B cell (primary cell): ENCODE data around the gene GGN. TPM values are rescaled to one million over a fixed set of nuclear protein-coding genes. Genes with fewer than 3 reads are reported as not detected.

ENCODE experiments used
- ATAC-seq: fragments of 200-7000 bp; cut with Tn5 transposase; one replicate; pipeline ENCODE4 v1.10.0; 2021; ENCODE audit warnings: low read depth, mild to moderate bottlenecking, moderate number of reproducible peaks, moderate library complexity
- CTCF ChIA-PET: fragments of 350-600 bp; sonication (Branson Sonifier 250); formaldehyde crosslinking; loops from one replicate; lab custom pipeline; 2021; ENCODE audit warnings: antibody characterized with exemption, inconsistent platforms; lab: Charles Lee
- POLR2A ChIA-PET: fragments of 350-600 bp; sonication (Branson Sonifier 250); formaldehyde crosslinking; loops from one replicate; lab custom pipeline; 2021; ENCODE audit warnings: antibody characterized with exemption; lab: Charles Lee
- DNase-seq: peaks from one replicate; pipeline ENCODE4 v3.0.0; 2013
- H2AFZ ChIP-seq: 2 replicates; pipeline ENCODE4 v1.6.1; 2012; ENCODE audit warnings: mild to moderate bottlenecking, low read depth, low read length; ENCODE audit not compliant: insufficient read depth, poor library complexity, severe bottlenecking
- H3K27ac ChIP-seq, 2 donors: 1 replicate in 1 of 2; 2 replicates in 1 of 2; pipeline ENCODE4 v1.5.1; 2012 to 2013; ENCODE audit warnings: low read length in 2 of 2, mild to moderate bottlenecking in 2 of 2, moderate library complexity in 1 of 2
- H3K27me3 ChIP-seq, 4 experiments: fragments of 200-600 bp in 1 of 4; sonication (generic) in 1 of 4; replicated peaks in 1 of 4; 1 replicate in 2 of 4; 2 replicates in 2 of 4; pipeline versions ENCODE4 v1.6.1 to v1.7.0; 2013 to 2016; ENCODE audit warnings: low read length in 3 of 4, mild to moderate bottlenecking in 2 of 4, mixed read lengths in 1 of 4, moderate library complexity in 1 of 4; ENCODE audit not compliant: insufficient read depth in 4 of 4, control insufficient read depth in 3 of 4; ENCODE audit errors: control extremely low read depth in 1 of 4
- H3K36me3 ChIP-seq, 2 experiments: replicated peaks in 1 of 2; 1 replicate in 1 of 2; 2 replicates in 1 of 2; pipeline versions ENCODE4 v1.6.1 to v1.7.1; 2013; ENCODE audit warnings: low read length in 1 of 2; ENCODE audit not compliant: insufficient read depth in 2 of 2, control insufficient read depth in 1 of 2; ENCODE audit errors: control extremely low read depth in 1 of 2, extremely low read depth in 1 of 2
- H3K4me1 ChIP-seq, 2 donors: fragments of 200-600 bp in 1 of 2; sonication (generic) in 1 of 2; 1 replicate in 1 of 2; 2 replicates in 1 of 2; pipeline versions ENCODE4 v1.5.1 to v1.6.1; 2013 to 2017; ENCODE audit warnings: low read length in 2 of 2; ENCODE audit not compliant: control insufficient read depth in 2 of 2, insufficient read depth in 2 of 2
- H3K4me2 ChIP-seq: replicated peaks from 2 replicates; pipeline ENCODE3; 2012; ENCODE audit warnings: mild to moderate bottlenecking, low read depth, low read length; ENCODE audit not compliant: poor library complexity, severe bottlenecking
- H3K4me3 ChIP-seq, 5 experiments: fragments of 200-600 bp in 1 of 5; sonication (generic) in 1 of 5; 1 replicate in 3 of 5; 2 replicates in 2 of 5; pipeline versions ENCODE4 v1.5.1 to v1.7.0; 2011 to 2016; ENCODE audit warnings: low read length in 4 of 5, mild to moderate bottlenecking in 4 of 5, low read depth in 2 of 5, control low read depth in 1 of 5, moderate library complexity in 1 of 5; ENCODE audit not compliant: insufficient read depth in 1 of 5; ENCODE audit errors: control extremely low read depth in 1 of 5, extremely low read depth in 1 of 5
- H3K79me2 ChIP-seq: fragments of 200-600 bp; sonication (generic); one replicate; pipeline ENCODE4 v1.6.0; 2016; ENCODE audit warnings: low read length; ENCODE audit not compliant: control insufficient read depth, insufficient read depth
- H3K9ac ChIP-seq: fragments of 200-600 bp; sonication (generic); 2 replicates; pipeline ENCODE4 v1.6.1; 2017; ENCODE audit warnings: mild to moderate bottlenecking, low read length, moderate library complexity
- H3K9me3 ChIP-seq, 3 donors: one replicate each; pipeline versions ENCODE4 v1.6.1 to v1.7.1; 2013; ENCODE audit warnings: low read length in 2 of 3; ENCODE audit not compliant: control insufficient read depth in 2 of 3, insufficient read depth in 1 of 3; ENCODE audit errors: control extremely low read depth in 1 of 3
- H4K20me1 ChIP-seq: 2 replicates; pipeline ENCODE4 v1.6.0; 2012; ENCODE audit warnings: mild to moderate bottlenecking, low read length; ENCODE audit not compliant: insufficient read depth, control insufficient read depth, poor library complexity, severe bottlenecking
- H3K27ac Mint-ChIP-seq: one replicate; pipeline ENCODE4 v1.8.0; 2021; ENCODE audit warnings: mixed read lengths
- H3K27me3 Mint-ChIP-seq: one replicate; pipeline ENCODE4 v1.8.0; 2021; ENCODE audit warnings: mixed read lengths
- H3K4me1 Mint-ChIP-seq: one replicate; pipeline ENCODE4 v1.8.0; 2021; ENCODE audit warnings: mixed read lengths
- H3K4me3 Mint-ChIP-seq: one replicate; pipeline ENCODE4 v1.8.0; 2021; ENCODE audit warnings: mixed read lengths
- H3K9me3 Mint-ChIP-seq: one replicate; pipeline ENCODE4 v1.8.0; 2022; ENCODE audit warnings: mixed read lengths; ENCODE audit not compliant: insufficient read depth
- CTCF ChIP-seq: fragments of 200-600 bp; IDR thresholded peaks from one replicate; pipeline ENCODE4 v1.8.0; 2022; ENCODE audit warnings: antibody characterized with exemption, mild to moderate bottlenecking
- EZH2 ChIP-seq: IDR thresholded peaks from 2 replicates; pipeline ENCODE4 v1.6.1; 2012; ENCODE audit warnings: borderline replicate concordance, low read depth, mild to moderate bottlenecking, moderate library complexity, low read length; ENCODE audit not compliant: insufficient read depth, poor library complexity, severe bottlenecking
- WGBS: methylation state at CpG from one replicate; pipeline ENCODE4 v1.1.5; 2013; ENCODE audit warnings: missing lambda C conversion rate; ENCODE audit not compliant: insufficient coverage; 5-methylcytosine and 5-hydroxymethylcytosine counted together
- intact Hi-C: fragments of 100-400 bp; cut with micrococcal nuclease; formaldehyde crosslinking; loops from one replicate; pipeline ENCODE4 v1.10.0; 2022
- polyA plus RNA-seq: library from polyadenylated mRNA; depleted of rRNA; stranded (reverse); fragments of >200 nt; gene quantifications from 2 replicates; pipeline ENCODE4 v1.2.3, GENCODE V29; 2012
- total RNA-seq, 2 donors: library from RNA; stranded (reverse); fragments of 120-200 nt in 1 of 2; gene quantifications; 1 replicate in 1 of 2; 2 replicates in 1 of 2; pipeline versions ENCODE4 v1.2.3 to v1.2.4, GENCODE V29; 2013 to 2022

GGN gene
- total and polyA plus RNA-seq, 2 donors (not counting 1 experiment from before 2014, with no cell fraction given) = 0.34 TPM; not detected in 1

DNA sequence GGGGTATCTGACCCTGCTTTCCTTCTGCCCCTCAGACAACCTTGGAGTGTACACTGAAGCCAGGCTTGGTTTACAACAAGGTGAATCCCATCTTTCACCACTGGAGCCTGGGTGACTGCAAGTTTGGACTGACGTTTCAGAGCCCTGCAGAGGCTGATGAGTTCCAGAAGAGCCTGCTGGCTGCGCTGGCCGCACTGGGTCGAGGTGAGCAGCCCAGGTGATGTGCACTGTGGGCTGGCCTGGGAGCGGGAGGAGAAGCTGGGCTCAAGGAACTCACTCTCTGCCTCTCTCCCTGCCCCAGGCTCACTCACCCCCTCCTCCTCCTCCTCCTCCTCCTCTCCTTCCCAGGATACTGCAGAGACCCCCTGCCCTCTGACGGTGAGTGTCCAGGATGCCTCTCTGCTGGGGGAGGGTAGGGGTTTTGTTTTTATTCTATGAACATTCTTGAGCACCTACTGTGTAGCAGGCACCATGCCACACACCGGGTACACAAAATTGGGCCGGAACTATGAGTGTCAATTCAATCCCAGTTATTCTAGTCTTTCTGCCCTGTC lies 4.2 kb upstream of the GGN start:
- DNase-seq (peak; percentile 15), ATAC-seq (no peak)
- Histone ChIP-seq H3K27me3 (peaks cover 0 to 54% (median 24%) of the 10 kb centered on the region in 4 experiments), H2AFZ (no peak overlapping the region), H3K4me2 (no peak overlapping the region), H3K4me3 (no peak overlapping the region), H3K27ac (no peak overlapping the region), H3K36me3 (no peaks in the 10 kb centered on the region), H3K9me3 (peaks cover 0 to 21% (median 0%) of the 10 kb centered on the region in 3 donors), H3K9ac (no peak overlapping the region), H3K4me1 (peaks cover 40% of the 10 kb centered on the region in 2 donors), H3K79me2 (no peaks in the 10 kb centered on the region), H4K20me1 (peaks cover 11% of the 10 kb centered on the region)
- no peaks in the 10 kb centered on the region for H3K9me3 Mint-ChIP-seq
- no peak overlapping the region for H3K27ac Mint-ChIP-seq
- no peak overlapping the region for H3K4me3 Mint-ChIP-seq
- peaks cover 45% of the 10 kb centered on the region for H3K27me3 Mint-ChIP-seq
- WGBS = 72% methylated on average over 3 of the region's 8 CpGs
- TF ChIP-seq CTCF (no peak), EZH2 (no peak)
- POLR2A ChIA-PET = no interaction called here
- CTCF ChIA-PET = interaction anchor here (0.8 kb wide), 1 partner anchor 11 kb away, joined by 3 read pairs; the partner anchor contains the start of gene FAM98C
- intact Hi-C loops = no loop called here
- peaks cover 36% of the 10 kb centered on the region for H3K4me1 Mint-ChIP-seq
